HCEC 1CT (cell line): ENCODE results near the gene NBDY.
"Not testable (repeated sequence)": the region's sequence is repeated elsewhere in the genome, so short reads cannot be mapped to it uniquely, and the experiment has no call there.

Source experiments
- DNase-seq: peaks from one replicate; pipeline ENCODE4 v3.0.0-alpha.2; 2017

The NBDY gene, protein sequence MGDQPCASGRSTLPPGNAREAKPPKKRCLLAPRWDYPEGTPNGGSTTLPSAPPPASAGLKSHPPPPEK

DNA sequence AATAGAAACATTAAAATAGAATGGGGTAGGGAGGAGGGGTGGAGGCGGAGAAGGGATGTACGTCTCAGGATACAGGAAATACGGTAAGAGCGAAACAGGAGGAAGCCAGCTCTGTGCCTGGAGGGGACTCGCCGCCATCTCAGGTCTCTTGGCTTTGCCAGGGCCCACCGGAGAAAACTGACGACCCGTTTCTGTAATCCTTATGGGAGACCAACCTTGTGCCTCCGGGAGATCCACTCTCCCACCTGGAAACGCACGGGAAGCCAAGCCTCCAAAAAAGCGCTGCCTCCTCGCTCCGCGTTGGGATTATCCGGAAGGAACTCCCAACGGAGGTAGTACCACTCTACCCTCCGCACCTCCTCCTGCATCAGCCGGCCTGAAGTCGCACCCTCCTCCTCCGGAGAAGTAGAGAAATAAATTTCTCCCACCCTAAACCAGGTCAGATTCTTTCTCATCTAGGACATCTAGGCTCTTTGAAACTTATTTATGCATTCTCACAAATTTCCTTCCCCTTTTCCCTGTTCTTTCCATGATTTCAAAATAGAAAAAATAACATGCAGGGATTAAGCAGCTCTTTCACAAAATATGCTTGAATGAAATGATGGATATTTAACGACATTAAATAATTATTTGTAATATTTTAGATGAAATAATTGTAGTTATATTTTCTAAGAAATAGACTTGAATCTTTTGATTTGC, at the start of gene NBDY:
Gene NBDY (plus strand): TSS at position 92 of the 699 bp plus-strand sequence. CDS start 111 bp downstream, at position 203.
- DNase-seq, result peak; percentile 47

DNA sequence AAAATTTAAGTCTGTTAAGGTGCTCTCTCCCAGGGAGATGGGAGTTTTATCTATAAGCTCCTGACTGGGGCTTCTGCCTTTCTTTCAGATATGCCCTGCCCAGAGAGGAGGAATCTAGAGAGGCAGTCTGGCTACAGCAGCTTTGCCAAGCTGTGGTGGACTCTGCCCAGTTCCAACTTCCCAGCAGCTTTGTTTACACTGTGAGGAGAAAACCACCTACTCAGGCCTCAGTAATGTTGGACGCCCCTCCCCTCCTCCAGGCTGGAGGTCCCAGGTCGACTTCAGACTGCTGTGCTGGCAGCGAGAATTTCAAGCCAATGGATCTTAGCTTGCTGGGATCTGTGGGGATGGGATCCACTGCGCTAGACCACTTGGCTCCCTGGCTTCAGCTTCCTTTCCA, 24.5 kb upstream of the NBDY start:
- DNase-seq, result not testable (repeated sequence)

DNA sequence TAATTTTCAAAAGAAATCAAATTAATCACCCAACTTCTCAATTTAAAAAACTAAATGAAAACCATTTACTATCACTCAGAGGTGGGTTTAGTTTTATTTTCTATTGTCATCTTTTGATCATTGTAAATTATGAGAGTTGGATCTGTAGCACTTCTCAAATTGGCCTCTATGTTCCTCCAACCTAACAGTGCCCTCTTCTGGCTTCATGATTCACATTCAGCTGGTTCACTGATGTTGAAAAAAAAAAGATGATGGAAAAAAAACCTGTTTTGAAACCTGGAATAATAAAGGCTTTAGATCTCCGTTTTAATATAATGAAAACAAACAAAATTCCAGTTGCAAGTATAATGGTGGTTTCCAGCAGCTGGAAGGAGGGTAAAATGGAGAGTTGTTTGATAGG, 2.4 kb upstream of the NBDY start:
- peak; percentile 34 for DNase-seq

DNA sequence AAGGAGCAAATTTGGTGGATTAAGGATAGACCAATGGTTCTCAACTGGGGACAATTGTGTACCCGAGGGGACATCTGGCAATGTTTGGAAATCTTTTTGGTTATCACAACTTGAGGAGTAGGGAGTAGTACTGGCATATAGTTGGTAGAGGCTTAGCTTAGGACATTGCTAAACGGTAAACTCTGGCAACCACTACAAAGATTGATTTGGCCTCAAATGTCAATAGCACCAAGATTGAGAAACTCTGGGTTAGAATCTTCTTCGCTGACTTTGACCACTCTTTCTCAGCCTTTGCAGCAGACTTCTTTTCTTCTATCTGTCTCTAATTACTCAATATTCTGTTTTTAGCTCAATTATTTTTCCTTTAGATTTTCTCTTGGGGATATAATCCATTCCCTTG, 1.5 kb upstream of the NBDY start:
- DNase-seq, result no peak

DNA sequence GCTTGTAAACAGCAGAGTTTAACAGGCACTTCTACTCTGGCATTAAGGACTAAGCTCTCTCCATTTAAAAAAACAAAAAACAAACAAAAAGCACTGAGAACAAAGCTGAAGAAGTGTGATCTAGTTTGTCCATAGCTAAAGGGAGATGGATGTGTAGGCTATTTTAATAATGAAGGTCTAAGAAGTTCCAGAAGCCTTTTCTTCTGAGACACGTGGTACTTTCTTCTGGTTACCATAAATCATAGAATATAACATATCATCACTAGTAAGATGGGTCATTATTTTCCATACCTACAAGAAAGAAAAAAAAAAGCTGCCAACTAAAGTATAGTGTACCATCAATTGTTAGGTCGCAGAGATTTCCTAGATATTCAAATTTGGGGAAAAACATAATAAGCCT, 722 bp upstream of the NBDY start:
- peak; percentile 2 for DNase-seq

DNA sequence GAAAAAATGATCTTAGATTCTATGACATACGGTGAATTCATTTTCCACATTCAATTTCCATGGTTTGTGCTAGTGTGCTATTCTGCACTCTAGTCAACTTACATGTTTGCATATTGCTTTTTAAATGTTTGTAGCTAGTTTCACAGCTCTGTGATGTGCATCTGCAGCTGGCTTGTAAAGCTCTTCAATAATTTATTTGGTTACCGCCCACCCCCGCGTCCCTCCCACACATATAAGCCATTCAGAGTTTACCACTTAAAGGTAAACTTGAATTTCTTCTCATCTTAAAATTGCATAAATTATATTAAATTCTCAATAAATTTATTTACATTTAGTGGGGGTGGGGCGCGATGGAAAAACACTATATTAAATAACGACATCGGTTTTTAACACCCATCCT, 291 bp upstream of the NBDY start:
- no peak for DNase-seq

DNA sequence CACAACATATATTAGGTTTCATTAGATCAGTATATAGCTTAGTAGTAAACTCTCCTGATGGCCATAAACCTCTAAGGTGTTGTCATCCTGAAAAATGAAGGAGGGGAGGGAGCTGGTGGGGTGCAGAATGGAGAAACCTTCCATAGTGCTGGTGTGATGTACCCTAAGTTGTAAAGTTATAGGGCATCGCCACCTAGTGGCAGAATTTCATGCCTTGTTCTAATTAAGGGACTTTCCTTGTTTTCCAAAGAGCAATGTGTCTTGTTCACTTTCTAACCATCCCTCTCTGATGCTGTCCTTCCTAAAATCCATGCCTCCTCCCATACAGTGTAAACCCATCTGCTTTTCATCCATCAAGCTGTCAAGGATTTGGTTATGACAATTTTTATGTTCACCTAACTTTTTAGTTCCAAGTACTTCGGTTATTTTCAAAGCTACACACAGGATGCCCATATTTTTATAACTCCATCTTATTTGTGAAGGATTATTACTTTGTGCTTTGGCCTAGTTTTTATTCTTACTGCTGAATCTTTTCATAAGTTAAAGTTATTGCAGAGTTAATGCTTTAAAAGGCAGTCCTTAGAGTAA, 4.5 kb downstream of the NBDY start:
- DNase-seq, result peak; percentile 50

DNA sequence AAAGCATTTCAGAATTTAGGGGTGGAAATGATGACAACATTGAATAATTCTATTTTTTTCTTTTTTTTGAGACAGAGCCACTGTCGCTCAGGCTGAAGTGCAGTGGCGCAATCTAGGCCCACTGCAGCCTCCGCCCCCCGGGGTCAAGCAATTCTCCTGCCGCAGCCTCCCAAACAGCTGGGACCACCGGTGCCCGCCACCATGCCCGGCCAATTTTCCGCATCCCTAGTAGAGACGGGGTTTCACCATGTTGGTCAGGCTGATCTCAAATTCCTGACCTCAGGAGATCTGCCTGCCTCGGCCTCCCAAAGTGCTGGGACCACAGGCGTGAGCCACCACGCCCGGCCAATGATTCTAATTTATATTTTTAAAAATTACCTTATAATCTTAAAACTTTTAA, 7.2 kb downstream of the NBDY start:
- DNase-seq, result no peak

DNA sequence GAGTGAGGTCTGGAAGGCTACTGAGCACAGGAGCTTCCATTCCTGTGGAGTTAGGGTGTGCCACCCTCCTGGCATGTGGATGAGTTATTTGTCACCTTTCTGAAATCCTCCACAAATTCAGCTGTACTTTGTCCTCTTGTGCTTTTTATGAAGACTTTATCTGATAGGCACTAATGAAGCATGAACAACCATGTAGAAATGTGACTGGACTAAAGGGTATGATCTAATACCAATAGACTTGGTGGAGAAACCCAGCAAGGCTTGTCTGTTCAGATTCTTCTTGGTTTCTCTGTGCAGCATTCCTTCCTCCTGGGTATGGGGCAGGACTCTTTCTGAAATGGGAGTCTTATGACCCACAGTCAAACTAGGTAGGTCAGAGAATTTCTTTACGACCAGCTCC, 9.6 kb downstream of the NBDY start:
- DNase-seq, result no peak

DNA sequence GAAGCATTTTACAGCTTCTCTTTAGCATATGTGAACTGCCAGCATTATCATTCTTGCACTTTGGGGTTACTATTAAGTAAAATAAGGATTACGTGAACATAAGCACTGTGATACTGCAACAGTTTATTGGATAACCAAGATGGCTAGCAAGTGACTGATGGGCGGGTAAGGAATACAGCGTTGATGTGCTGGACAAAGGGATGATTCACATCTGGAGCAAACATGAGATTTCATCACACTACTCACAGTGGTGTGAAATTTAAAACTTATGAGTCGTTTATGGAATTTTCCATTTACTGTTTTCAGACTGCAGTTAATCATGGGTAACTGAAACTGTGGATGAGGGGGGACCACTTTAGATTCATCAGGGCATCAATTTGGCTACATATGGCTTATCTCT, 16.0 kb downstream of the NBDY start:
- DNase-seq, result peak; percentile 82

DNA sequence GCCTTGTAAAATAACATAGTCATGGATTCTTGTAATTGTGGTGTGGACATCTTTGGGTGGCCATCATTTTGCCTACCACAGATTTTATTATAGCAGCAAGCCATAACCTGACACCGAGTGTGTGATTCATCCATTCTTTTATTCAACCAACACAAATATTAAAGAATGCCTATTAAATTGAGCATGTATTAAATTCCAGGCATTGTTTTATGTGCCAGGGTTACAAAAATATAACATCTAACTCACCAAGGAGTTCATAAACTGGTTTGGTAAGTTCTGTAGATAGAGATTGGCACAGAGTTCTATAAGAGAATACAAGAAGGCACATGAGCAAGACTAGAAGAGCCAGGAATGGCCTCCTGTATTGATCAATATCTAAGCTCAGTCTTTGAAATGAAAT, 18.0 kb downstream of the NBDY start:
- no peak for DNase-seq

DNA sequence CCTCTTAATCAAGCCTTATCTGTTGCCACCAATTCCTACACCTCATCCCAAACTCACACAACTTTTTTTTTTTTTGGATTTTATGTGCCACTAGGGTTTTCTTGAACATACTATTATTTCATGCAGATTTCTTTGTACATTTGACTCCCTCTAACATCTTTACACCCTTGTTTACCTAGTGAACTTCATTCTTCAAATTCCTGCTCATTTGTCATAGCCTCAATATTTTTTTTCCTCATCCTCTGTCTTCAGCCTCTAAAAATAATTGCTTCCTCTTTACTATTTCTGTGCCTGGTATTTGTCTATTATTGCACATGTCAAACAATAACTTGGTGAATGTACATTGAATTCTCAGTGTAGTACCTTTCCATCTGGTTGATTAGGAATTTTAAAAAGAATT, 22.0 kb downstream of the NBDY start:
- peak; percentile 35 for DNase-seq

DNA sequence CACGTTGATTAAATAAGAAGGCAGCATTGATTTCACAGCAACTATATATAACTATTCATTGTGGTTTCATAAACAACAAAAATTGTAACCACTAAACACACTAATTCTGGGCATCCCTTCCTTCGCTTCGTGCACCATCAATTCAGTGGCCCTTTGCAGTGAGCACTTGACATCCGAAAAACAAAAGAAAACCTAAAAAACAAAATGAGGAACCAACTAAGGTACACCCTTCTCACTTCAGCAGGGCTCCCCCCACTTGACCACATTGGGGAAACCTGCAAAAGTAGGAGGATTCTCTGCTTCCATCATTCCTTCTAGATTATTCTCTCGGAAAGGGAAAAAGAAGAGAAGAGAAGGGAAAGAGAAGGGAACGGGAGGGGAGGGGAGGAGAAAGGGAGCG, 28.3 kb downstream of the NBDY start:
- no peak for DNase-seq

DNA sequence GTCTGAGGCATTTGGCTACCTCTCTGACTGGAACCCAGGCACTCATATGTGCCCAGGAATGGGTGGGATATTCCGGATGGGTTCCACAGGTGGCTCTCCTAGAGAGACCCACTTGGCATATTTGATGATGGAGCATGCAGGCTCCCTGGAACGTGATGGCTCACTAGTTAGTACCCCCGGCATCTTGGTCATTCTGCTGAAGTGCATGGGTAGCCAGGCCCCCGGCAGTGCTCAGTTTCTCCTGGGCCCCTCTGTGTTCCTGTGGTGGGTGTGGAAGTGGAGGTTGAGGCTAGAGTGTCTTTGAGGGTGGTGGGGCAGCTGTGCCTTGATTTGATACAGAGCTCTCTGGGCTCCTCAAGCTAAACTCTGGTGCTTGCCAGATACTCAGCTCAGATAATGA, 29.4 kb downstream of the NBDY start:
- DNase-seq, result no peak

DNA sequence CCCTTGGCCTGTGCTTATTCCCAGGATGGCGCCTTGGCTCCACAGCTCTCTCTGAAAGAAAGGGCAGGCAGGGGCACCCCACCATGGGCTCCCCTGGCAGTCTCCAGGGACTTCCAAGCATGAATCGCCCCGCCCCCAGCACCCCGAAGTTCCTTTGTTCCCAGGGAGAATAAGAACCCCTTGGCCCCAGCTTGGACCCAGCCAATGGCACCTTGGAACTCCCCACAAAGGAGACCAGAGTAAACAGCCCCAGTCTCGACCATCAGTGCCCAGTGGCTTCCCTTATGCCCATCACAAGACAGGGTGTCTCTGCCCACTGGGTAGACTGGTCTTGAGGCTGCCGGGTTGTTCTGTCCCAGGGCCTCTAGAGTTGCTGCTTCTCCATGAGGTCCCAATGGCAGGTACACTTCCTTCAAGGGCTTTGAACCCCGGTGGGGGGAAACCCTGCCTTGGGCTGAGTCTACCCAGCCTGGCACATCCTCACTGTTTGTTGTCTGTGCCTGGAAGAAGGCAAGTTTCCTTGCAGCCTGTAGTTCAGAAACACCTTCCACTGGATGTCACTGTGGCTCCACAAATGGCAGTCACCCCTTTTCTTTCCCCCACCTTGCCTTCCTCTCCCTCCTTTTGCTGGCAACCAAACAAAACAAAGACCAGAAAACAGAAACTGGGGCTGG, 30.8 kb downstream of the NBDY start:
- DNase-seq, result no peak

DNA sequence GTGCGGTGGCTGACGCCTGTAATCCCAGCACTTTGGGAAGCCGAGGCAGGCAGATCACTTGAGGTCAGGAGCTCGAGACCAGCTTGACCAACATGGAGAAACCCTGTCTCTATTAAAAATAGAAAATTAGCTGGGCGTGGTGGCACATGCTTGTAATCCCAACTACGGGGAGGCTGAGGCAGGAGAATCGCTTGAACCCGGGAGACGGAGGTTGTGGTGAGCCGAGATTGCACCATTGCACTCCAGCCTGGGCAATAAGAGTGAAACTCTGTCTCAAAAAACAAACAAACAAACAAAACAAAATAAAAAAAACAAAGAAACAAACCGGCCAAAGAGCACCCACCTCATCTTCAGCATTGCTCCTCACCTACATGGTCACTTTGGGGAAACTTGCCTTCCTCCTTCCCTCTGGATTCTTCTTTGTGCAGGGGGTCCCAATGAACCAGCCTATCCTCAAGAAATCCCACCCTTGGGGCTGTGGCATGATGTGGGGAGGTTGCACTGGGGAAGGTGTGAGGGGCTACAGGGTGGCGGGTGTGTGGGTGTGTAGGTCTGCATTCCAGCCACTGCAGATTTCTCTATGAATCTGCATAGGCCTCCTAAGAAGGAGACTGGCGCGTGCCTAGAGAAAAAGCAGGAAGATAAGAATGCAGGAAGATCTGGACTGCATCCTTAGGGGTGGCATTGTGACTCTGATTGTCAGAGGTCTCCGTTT, 31.5 kb downstream of the NBDY start:
- not testable (repeated sequence) for DNase-seq

DNA sequence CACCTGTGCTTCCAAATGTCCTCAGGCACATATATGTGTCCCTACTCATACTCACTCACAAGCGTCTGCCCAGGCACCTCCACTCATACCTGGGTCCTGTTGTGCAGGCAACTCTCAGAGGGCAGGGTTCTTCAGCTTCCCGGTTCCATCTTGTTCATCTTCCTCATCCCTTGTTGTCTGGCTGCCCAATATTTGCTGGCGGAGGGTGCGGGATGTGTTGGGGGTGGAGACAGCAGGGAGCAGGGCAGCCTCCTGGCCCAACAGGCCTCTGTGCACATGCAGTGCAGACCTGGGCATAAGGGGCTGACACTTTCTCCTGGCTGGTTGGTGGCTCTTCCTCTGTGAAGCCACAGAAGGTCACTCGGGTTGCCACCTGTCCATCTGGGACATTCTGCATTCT, 32.1 kb downstream of the NBDY start:
- no peak for DNase-seq

DNA sequence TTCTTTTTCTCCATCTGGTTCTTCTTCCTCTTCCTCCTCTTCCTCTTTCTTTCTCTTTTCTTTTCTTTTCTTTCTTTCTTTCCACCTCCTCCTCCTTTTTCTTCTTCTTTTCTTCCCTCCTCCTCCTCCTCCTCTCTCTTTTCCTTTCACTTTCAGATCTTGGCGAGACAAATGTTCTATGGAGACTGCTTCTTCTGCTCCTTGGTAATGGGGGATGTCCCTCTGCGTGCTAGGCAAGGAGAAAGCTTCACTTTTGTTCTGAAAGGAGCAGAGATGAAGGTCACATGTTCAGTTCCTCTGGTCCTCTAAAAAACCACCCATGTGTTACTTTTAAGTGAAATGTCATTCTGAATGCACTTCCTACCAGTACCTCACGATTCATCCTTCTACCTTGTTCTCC, 33.2 kb downstream of the NBDY start:
- no peak for DNase-seq

DNA sequence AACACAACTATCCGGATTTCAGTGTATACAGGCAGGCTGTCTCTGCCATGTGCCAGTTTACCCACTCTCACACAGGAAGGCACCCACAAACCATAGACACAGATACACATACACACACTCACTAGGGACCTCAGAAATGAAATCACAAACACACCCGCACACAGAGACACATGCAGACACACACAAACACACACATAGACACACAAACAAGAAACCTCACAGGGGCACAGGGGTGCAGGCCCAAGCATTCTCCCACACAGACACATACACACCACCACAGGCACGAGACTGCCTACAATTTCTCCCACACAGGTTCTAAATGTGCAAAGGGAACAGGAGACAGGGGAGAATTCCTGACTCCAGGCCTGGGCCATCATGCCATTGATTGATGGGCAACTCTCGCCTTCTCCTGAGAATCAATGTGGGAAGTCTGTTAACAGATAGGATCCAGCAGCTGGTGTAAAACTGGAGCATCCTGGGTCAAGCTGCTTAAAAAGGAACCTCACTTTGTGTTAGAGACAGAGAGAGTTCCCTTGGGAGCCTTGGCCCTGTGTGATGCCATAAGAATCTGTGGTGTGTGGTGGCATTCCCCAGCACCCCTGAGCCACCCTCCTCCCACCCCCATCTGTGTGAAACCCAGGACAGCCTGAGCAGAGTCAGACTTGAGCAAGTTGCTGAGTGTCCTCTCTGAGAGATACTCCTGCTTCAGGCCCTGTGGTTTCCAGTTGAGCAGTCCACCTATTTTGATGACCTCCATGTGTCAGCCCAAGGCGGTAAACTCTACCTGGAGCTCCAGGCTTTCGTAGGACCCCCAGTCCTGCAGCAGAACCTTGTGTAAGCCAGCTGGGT, 33.9 kb downstream of the NBDY start:
- no peak for DNase-seq

DNA sequence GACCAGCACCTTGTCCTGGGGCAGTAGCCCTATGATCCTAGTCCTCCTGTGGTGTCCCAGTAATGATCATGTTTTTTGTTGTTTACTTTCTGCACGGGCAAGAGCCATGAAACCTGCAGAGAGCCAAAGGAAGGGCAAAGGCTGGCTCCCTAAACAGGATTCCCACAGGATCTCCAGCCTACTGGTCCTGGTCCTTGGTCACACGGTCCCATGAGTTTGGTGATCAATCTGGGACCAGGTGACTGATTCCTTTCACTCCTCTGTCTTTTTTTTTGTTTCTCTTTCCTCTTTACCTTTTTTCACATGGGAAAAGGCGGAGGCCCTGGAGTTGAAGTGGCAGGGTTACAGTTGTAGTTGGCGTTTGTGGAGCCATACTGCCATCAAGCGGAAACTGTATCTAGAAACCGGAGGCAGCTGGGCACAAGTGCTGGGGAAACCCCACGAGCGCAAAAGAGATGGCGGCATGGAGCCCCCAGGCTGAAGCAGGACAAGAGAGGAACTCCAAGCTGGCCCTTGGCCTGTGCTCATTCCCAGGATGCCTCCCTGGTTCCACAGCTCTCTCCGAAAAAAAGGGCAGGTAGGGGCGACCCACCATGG, 34.6 kb downstream of the NBDY start:
- DNase-seq, result no peak

DNA sequence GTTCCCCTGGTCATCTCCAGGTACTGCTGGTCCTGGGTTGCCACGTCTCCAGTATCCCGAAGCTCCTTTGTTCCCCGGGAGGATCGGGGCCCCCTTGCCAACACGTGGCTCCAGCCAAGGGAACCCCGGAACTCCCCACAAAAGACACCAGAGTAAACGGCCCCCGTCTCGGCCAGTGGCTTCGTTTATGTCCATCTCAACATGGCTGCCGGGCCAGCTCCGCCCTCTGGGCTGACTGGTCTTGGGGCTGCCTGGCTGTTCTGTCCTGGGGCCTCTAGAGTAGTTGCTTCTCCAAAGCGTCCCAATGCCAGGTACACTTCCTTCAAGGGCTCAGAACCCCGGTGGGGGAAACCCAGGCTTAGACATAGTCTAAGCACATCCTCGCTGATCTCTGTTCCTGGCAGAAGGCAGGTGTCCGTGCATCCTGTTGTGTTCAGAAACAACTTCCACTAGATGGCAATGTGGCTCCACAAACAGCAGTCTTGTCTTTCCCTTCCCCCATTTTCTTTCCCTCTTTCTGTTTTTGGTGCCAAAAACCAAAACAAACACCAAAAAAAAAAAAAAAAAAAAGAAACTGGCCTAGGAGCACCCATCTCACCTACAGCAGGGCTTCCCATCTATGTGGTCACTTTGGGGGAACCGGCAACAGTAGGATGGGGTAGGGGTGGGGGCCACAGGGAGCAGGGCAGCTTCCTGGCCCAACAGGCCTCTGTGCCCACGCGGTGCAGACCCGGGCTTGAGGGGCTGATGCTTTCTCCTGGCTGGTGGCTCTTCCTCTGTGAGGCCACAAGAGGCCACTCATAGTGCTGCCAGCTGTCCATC, 35.3 kb downstream of the NBDY start:
- peak; percentile 38 for DNase-seq
